ENCODE results near the gene MYOM1. TPM values are rescaled to one million over a fixed set of nuclear protein-coding genes. Genes with fewer than 3 reads are reported as not detected.

The MYOM1 gene
- total and polyA plus RNA-seq, 2 experiments from 2014 or later = 1.1 to 1.8 TPM

DNA sequence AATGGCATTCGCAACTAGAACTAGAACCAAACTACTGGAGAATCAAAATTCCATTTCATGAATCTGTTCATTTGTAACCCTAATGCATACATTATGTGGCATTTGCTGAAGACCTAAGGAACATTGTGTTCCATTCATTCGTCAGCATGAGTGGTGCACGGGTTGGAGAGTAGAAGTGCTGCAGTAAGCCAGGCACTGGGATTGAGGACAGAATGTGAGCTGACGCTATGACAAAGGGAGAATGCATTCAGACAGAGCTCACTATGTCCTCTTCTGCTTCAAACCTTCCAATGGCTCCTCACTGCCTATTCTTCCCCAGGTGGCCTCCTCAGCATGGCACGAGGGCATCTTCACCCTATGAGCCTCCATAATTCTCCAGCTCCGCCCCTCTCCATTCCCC, 6.3 kb upstream of the MYOM1 start:
- H3K36me3 ChIP-seq (replicated peaks; ENCODE audit: insufficient read depth, low read depth) = no peaks in the 10 kb centered on the region
- no peak overlapping the region for H3K4me3 ChIP-seq
- H3K9me2 ChIP-seq (replicated peaks; ENCODE audit: insufficient read depth) = no peaks in the 10 kb centered on the region
- H4K20me1 ChIP-seq (ENCODE audit: insufficient read depth, poor library complexity, severe bottlenecking) = no peaks in the 10 kb centered on the region
- no peak for DNase-seq (ENCODE audit: low spot score)
- H3K27me3 ChIP-seq = no peaks in the 10 kb centered on the region
- H3K4me2 ChIP-seq = no peak overlapping the region
- 93% methylated on average over 6 of the region's 6 CpGs for WGBS (ENCODE audit: low lambda C conversion rate, missing lambda C conversion rate)
- H2AFZ ChIP-seq = no peak overlapping the region
- H3K9me3 ChIP-seq (ENCODE audit: low read depth) = no peaks in the 10 kb centered on the region
- no peaks in the 10 kb centered on the region for H3K79me2 ChIP-seq
- H3K4me1 ChIP-seq (ENCODE audit: insufficient read depth) = peaks cover 9% of the 10 kb centered on the region
- H3K27ac ChIP-seq = peak overlapping the region; percentile 44
- TF ChIP-seq CTCF (IDR thresholded peaks at IDR 0.05; ENCODE audit: poor library complexity) = no peak
- no peak for TF ChIP-seq EZH2 (IDR thresholded peaks at IDR 0.05; ENCODE audit: borderline replicate concordance)
- no peak for TF ChIP-seq EZH2phosphoT487 (IDR thresholded peaks at IDR 0.05; ENCODE audit: low read depth, severe bottlenecking, unreplicated experiment)

DNA sequence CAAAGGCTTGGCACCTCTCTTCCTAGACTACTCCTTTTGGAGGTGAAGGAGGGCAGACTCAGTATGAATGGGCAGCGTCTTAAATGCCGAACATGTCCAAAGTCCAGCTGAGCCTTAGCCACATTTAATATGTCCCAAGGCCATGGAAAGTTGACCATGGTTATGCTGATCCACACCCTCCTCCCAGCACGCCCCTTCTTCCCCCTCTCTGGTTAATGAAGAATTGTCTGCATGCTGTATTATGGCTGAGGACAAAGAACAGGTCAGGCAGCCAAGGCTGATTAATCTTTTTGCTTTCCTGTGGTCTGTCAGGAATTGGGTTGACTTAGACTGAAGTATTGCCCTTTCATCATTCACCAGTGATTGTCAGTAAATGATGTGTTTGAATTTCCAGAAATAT, 5.8 kb upstream of the MYOM1 start:
- H3K9me2 ChIP-seq (replicated peaks; ENCODE audit: insufficient read depth) = no peaks in the 10 kb centered on the region
- no peak overlapping the region for H3K4me3 ChIP-seq
- H3K9me3 ChIP-seq (ENCODE audit: low read depth) = no peaks in the 10 kb centered on the region
- H3K79me2 ChIP-seq = no peaks in the 10 kb centered on the region
- no peaks in the 10 kb centered on the region for H3K36me3 ChIP-seq (replicated peaks; ENCODE audit: insufficient read depth, low read depth)
- WGBS (ENCODE audit: low lambda C conversion rate, missing lambda C conversion rate) = 77% methylated on average over 3 of the region's 3 CpGs
- no peaks in the 10 kb centered on the region for H3K27me3 ChIP-seq
- no peaks in the 10 kb centered on the region for H4K20me1 ChIP-seq (ENCODE audit: insufficient read depth, poor library complexity, severe bottlenecking)
- H3K27ac ChIP-seq = peak overlapping the region; percentile 44
- TF ChIP-seq EZH2 (IDR thresholded peaks at IDR 0.05; ENCODE audit: borderline replicate concordance) (no peak), CTCF (IDR thresholded peaks at IDR 0.05; ENCODE audit: poor library complexity) (no peak), EZH2phosphoT487 (IDR thresholded peaks at IDR 0.05; ENCODE audit: low read depth, severe bottlenecking, unreplicated experiment) (no peak)
- no peak overlapping the region for H3K4me2 ChIP-seq
- peaks cover 9% of the 10 kb centered on the region for H3K4me1 ChIP-seq (ENCODE audit: insufficient read depth)
- DNase-seq (ENCODE audit: low spot score) = no peak
- H2AFZ ChIP-seq = no peak overlapping the region

GRCh38 chr18:3224223-3224622, 4.5 kb upstream of the MYOM1 start:
- Histone ChIP-seq H3K27me3 (no peaks in the 10 kb centered on the region), H3K36me3 (replicated peaks; ENCODE audit: insufficient read depth, low read depth) (no peaks in the 10 kb centered on the region), H3K4me3 (no peak overlapping the region), H3K9me3 (ENCODE audit: low read depth) (no peaks in the 10 kb centered on the region), H3K9me2 (replicated peaks; ENCODE audit: insufficient read depth) (no peaks in the 10 kb centered on the region), H3K4me1 (ENCODE audit: insufficient read depth) (peaks cover 21% of the 10 kb centered on the region), H4K20me1 (ENCODE audit: insufficient read depth, poor library complexity, severe bottlenecking) (no peaks in the 10 kb centered on the region), H2AFZ (no peak overlapping the region), H3K79me2 (no peaks in the 10 kb centered on the region), H3K4me2 (no peak overlapping the region), H3K27ac (no peak overlapping the region)
- TF ChIP-seq EZH2phosphoT487 (IDR thresholded peaks at IDR 0.05; ENCODE audit: low read depth, severe bottlenecking, unreplicated experiment) (no peak), EZH2 (IDR thresholded peaks at IDR 0.05; ENCODE audit: borderline replicate concordance) (no peak), CTCF (IDR thresholded peaks at IDR 0.05; ENCODE audit: poor library complexity) (no peak)
- WGBS (ENCODE audit: low lambda C conversion rate, missing lambda C conversion rate) = 93% methylated on average over 3 of the region's 3 CpGs
- DNase-seq (ENCODE audit: low spot score) = no peak

GRCh38 chr18:3223356-3223755, 3.6 kb upstream of the MYOM1 start:
- Histone ChIP-seq H3K27me3 (no peaks in the 10 kb centered on the region), H3K4me2 (no peak overlapping the region), H4K20me1 (ENCODE audit: insufficient read depth, poor library complexity, severe bottlenecking) (no peaks in the 10 kb centered on the region), H2AFZ (no peak overlapping the region), H3K4me1 (ENCODE audit: insufficient read depth) (peaks cover 30% of the 10 kb centered on the region), H3K27ac (peak overlapping the region; percentile 13), H3K9me3 (ENCODE audit: low read depth) (no peaks in the 10 kb centered on the region), H3K79me2 (no peaks in the 10 kb centered on the region), H3K36me3 (replicated peaks; ENCODE audit: insufficient read depth, low read depth) (no peaks in the 10 kb centered on the region), H3K9me2 (replicated peaks; ENCODE audit: insufficient read depth) (no peaks in the 10 kb centered on the region), H3K4me3 (no peak overlapping the region)
- no peak for TF ChIP-seq EZH2phosphoT487 (IDR thresholded peaks at IDR 0.05; ENCODE audit: low read depth, severe bottlenecking, unreplicated experiment)
- TF ChIP-seq CTCF (IDR thresholded peaks at IDR 0.05; ENCODE audit: poor library complexity) = no peak
- no peak for TF ChIP-seq EZH2 (IDR thresholded peaks at IDR 0.05; ENCODE audit: borderline replicate concordance)
- WGBS (ENCODE audit: low lambda C conversion rate, missing lambda C conversion rate) = 89% methylated on average over 1 of the region's 1 CpG
- DNase-seq (ENCODE audit: low spot score) = no peak

All from hepatocyte (in vitro differentiated cells).